Sciatic nerve (tissue), 2 donors: ENCODE measurements around the gene NDOR1. TPM values are rescaled to one million over a fixed set of nuclear protein-coding genes. Genes with fewer than 3 reads are reported as not detected.

ENCODE experiments used
- ATAC-seq: fragments of 200-7000 bp; cut with Tn5 transposase; one replicate; pipeline ENCODE4 v1.9.1; 2020; ENCODE audit warnings: mild to moderate bottlenecking, moderate library complexity
- DNase-seq: peaks from one replicate; pipeline ENCODE4 v3.0.0-alpha.2; 2020; ENCODE audit warnings: low spot score
- intact Hi-C: fragments of 100-400 bp; cut with DNase I; formaldehyde crosslinking; loops from one replicate; pipeline ENCODE4 v1.14.2; 2022
- total RNA-seq: library from RNA; stranded (reverse); fragmentation: NEBNext Ultra II Directional; extraction: Animal tissue kit (Norgen Biotek cat#: 25700); gene quantifications from one replicate; pipeline ENCODE4 v1.2.1, GENCODE V29; 2021
- donor health status: DM: no; HTN: no; CAD: no.
- donor health status: DM: no; HTN: no; CAD: no.

The NDOR1 gene
- total RNA-seq, 1 donor from 2014 or later: 16.5 TPM

- ATAC-seq (no peak), DNase-seq (no peak)
- intact Hi-C loops: no loop called here
Measured at GRCh38 chr9:137192448-137192780, 13.1 kb upstream of the NDOR1 start.

- intact Hi-C loops: no loop called here
- ATAC-seq: no peak
- no peak for DNase-seq
Measured at GRCh38 chr9:137192859-137193258, 12.6 kb upstream of the NDOR1 start.

GRCh38 chr9:137193771-137194170 is 11.7 kb upstream of the NDOR1 start:
- no peak for ATAC-seq
- no peak for DNase-seq
- intact Hi-C loops: no loop called here

- no peak for ATAC-seq
- intact Hi-C loops: no loop called here
- DNase-seq: no peak
Measured at GRCh38 chr9:137194388-137194787, 11.1 kb upstream of the NDOR1 start.

GRCh38 chr9:137194909-137195308 is 10.6 kb upstream of the NDOR1 start:
- ATAC-seq (no peak), DNase-seq (no peak)
- intact Hi-C loops: no loop called here

- no peak for DNase-seq
- intact Hi-C loops: no loop called here
- ATAC-seq: no peak
Measured at GRCh38 chr9:137195525-137196220, 9.8 kb upstream of the NDOR1 start.

- intact Hi-C loops: no loop called here
- ATAC-seq (no peak), DNase-seq (no peak)
Measured at GRCh38 chr9:137198051-137198901, 7.2 kb upstream of the NDOR1 start.

- intact Hi-C loops: no loop called here
- ATAC-seq (no peak), DNase-seq (no peak)
Measured at GRCh38 chr9:137198902-137199283, 6.6 kb upstream of the NDOR1 start.

- DNase-seq (no peak), ATAC-seq (no peak)
- intact Hi-C loops: no loop called here
Measured at GRCh38 chr9:137199411-137200121, 5.9 kb upstream of the NDOR1 start.

- peak; percentile 99 for ATAC-seq
- peak; percentile 99 for DNase-seq
- intact Hi-C loops: no loop called here
Measured at GRCh38 chr9:137200311-137201204, 4.9 kb upstream of the NDOR1 start, which contains the start of gene TPRN. Gene TPRN, minus strand, starts transcription at chr9:137200741. Its CDS starts 30 bp downstream, at chr9:137200711.

- intact Hi-C loops: no loop called here
- DNase-seq: no peak
Measured at GRCh38 chr9:137201205-137201868, 4.2 kb upstream of the NDOR1 start.

GRCh38 chr9:137202966-137203365 is 2.5 kb upstream of the NDOR1 start:
- intact Hi-C loops: no loop called here
- no peak for ATAC-seq
- no peak for DNase-seq

More at GRCh38 chr9:137201205-137201868, 4.2 kb upstream of the NDOR1 start:
- no peak for ATAC-seq

- intact Hi-C loops: no loop called here
- DNase-seq: no peak
- ATAC-seq: no peak
Measured at GRCh38 chr9:137204731-137205125, 772 bp upstream of the NDOR1 start.

- ATAC-seq (no peak), DNase-seq (no peak)
- intact Hi-C loops: no loop called here
Measured at GRCh38 chr9:137206602-137207001, 1.1 kb downstream of the NDOR1 start.

- no peak for ATAC-seq
- no peak for DNase-seq
- intact Hi-C loops: no loop called here
Measured at GRCh38 chr9:137211532-137211931, 6.0 kb downstream of the NDOR1 start.

GRCh38 chr9:137212520-137212919 is 7.0 kb downstream of the NDOR1 start:
- no peak for ATAC-seq
- no peak for DNase-seq
- intact Hi-C loops: no loop called here

- intact Hi-C loops: no loop called here
- ATAC-seq: no peak
- DNase-seq: no peak
Measured at GRCh38 chr9:137213160-137214060, 7.9 kb downstream of the NDOR1 start.
